H9 (cell line): ENCODE results near the gene CEP120. TPM values are rescaled to one million over a fixed set of nuclear protein-coding genes. Genes with fewer than 3 reads are reported as not detected.

Experiments
- DNase-seq: peaks from one replicate; pipeline ENCODE4 v3.0.0-alpha.2; 2017
- H2AFZ ChIP-seq: one replicate; pipeline ENCODE4 v1.6.1; 2013; ENCODE audit warnings: mild to moderate bottlenecking, low read length, control low read depth, moderate library complexity
- H2AK5ac ChIP-seq: 2 replicates; pipeline ENCODE4 v1.6.1; 2013; ENCODE audit warnings: low read length, control low read depth, mixed read lengths; ENCODE audit not compliant: insufficient read length
- H2BK120ac ChIP-seq: one replicate; pipeline ENCODE4 v1.6.1; 2013; ENCODE audit warnings: low read depth, mild to moderate bottlenecking, low read length, control low read depth, inconsistent platforms; ENCODE audit not compliant: poor library complexity, severe bottlenecking
- H2BK12ac ChIP-seq: 2 replicates; pipeline ENCODE4 v1.6.1; 2013; ENCODE audit warnings: low read length, control low read depth, mixed read lengths, low read depth; ENCODE audit not compliant: insufficient read length
- H2BK15ac ChIP-seq: 2 replicates; pipeline ENCODE4 v1.6.1; 2013; ENCODE audit warnings: low read depth, low read length, control low read depth
- H2BK20ac ChIP-seq: one replicate; pipeline ENCODE4 v1.6.1; 2013; ENCODE audit warnings: low read depth, mild to moderate bottlenecking, low read length, control low read depth, inconsistent platforms; ENCODE audit not compliant: poor library complexity, severe bottlenecking
- H2BK5ac ChIP-seq: 2 replicates; pipeline ENCODE4 v1.6.1; 2013; ENCODE audit warnings: low read length, control low read depth, mixed read lengths; ENCODE audit not compliant: insufficient read length
- H3K14ac ChIP-seq: 2 replicates; pipeline ENCODE4 v1.6.1; 2013; ENCODE audit warnings: low read length, control low read depth; ENCODE audit not compliant: insufficient read depth
- H3K18ac ChIP-seq: 2 replicates; pipeline ENCODE4 v1.6.1; 2013; ENCODE audit warnings: low read depth, mild to moderate bottlenecking, mixed read lengths, low read length, control low read depth; ENCODE audit not compliant: insufficient read length
- H3K23ac ChIP-seq: 2 replicates; pipeline ENCODE4 v1.6.1; 2013; ENCODE audit warnings: low read length, control low read depth, mixed read lengths, low read depth; ENCODE audit not compliant: insufficient read length
- H3K23me2 ChIP-seq: 2 replicates; pipeline ENCODE4 v1.6.1; 2013; ENCODE audit warnings: low read depth, mild to moderate bottlenecking, mixed read lengths, low read length, control low read depth; ENCODE audit not compliant: insufficient read length, poor library complexity, severe bottlenecking
- H3K27ac ChIP-seq: 2 replicates; pipeline ENCODE4 v1.5.1; 2013; ENCODE audit warnings: low read length, control low read depth, mixed read lengths, low read depth; ENCODE audit not compliant: insufficient read length
- H3K27me3 ChIP-seq: 2 replicates; pipeline ENCODE4 v1.6.1; 2013; ENCODE audit warnings: low read length, control low read depth, inconsistent platforms; ENCODE audit not compliant: insufficient read depth
- H3K4ac ChIP-seq: 2 replicates; pipeline ENCODE4 v1.6.1; 2013; ENCODE audit warnings: low read depth, mild to moderate bottlenecking, control low read depth, inconsistent platforms, low read length, moderate library complexity
- H3K4me1 ChIP-seq: 2 replicates; pipeline ENCODE4 v1.6.1; 2013; ENCODE audit warnings: low read length, control low read depth, inconsistent platforms; ENCODE audit not compliant: insufficient read depth
- H3K4me2 ChIP-seq: 2 replicates; pipeline ENCODE4 v1.6.1; 2013; ENCODE audit warnings: low read length, control low read depth, mixed read lengths; ENCODE audit not compliant: insufficient read length, insufficient read depth
- H3K56ac ChIP-seq: 2 replicates; pipeline ENCODE4 v1.6.1; 2013; ENCODE audit warnings: low read depth, mild to moderate bottlenecking, mixed read lengths, low read length, control low read depth; ENCODE audit not compliant: insufficient read length
- H3K79me1 ChIP-seq: 2 replicates; pipeline ENCODE4 v1.6.1; 2013; ENCODE audit warnings: low read depth, mild to moderate bottlenecking, moderate library complexity, low read length, control low read depth, inconsistent platforms; ENCODE audit not compliant: insufficient read depth, poor library complexity, severe bottlenecking
- H3K79me2 ChIP-seq: 2 replicates; pipeline ENCODE4 v1.6.1; 2013; ENCODE audit warnings: low read length, control low read depth, inconsistent platforms; ENCODE audit not compliant: insufficient read depth
- H3K9ac ChIP-seq: 2 replicates; pipeline ENCODE4 v1.6.1; 2013; ENCODE audit warnings: low read length, control low read depth, mixed read lengths; ENCODE audit not compliant: insufficient read length; ENCODE audit errors: extremely low read depth
- H3K9me3 ChIP-seq: one replicate; pipeline ENCODE4 v1.6.1; 2013; ENCODE audit warnings: low read depth, low read length, inconsistent platforms; ENCODE audit not compliant: control insufficient read depth
- H3T11ph ChIP-seq: one replicate; pipeline ENCODE4 v1.6.1; 2013; ENCODE audit warnings: mild to moderate bottlenecking, low read length, control low read depth, inconsistent platforms
- H4K20me1 ChIP-seq: one replicate; pipeline ENCODE4 v1.6.1; 2013; ENCODE audit not compliant: control insufficient read depth, insufficient read length, insufficient read depth
- H4K5ac ChIP-seq: 2 replicates; pipeline ENCODE4 v1.6.1; 2013; ENCODE audit warnings: low read depth, mild to moderate bottlenecking, mixed read lengths, low read length, control low read depth; ENCODE audit not compliant: insufficient read length
- H4K8ac ChIP-seq: replicated peaks from 2 replicates; pipeline ENCODE4 v1.6.1; 2013; ENCODE audit warnings: low read length, control low read depth, mixed read lengths, low read depth; ENCODE audit not compliant: insufficient read length
- H4K91ac ChIP-seq: 2 replicates; pipeline ENCODE4 v1.6.1; 2013; ENCODE audit warnings: low read depth, mild to moderate bottlenecking, moderate library complexity, mixed read lengths, low read length, control low read depth; ENCODE audit not compliant: insufficient read length
- H3K27ac Mint-ChIP-seq, 3 experiments: 2 replicates in 2 of 3; 3 replicates in 1 of 3; pipeline ENCODE4 v1.8.0; 2020 to 2021; ENCODE audit warnings: mixed read lengths in 3 of 3, mild to moderate bottlenecking in 1 of 3, moderate library complexity in 1 of 3
- H3K27me3 Mint-ChIP-seq: 2 replicates; pipeline ENCODE4 v1.8.0; 2021; ENCODE audit warnings: low read depth, mild to moderate bottlenecking, moderate library complexity, mixed read lengths
- H3K36me3 Mint-ChIP-seq, 3 experiments: 2 replicates in 2 of 3; 3 replicates in 1 of 3; pipeline ENCODE4 v1.8.0; 2020 to 2021; ENCODE audit warnings: low read depth in 3 of 3, mixed read lengths in 3 of 3; ENCODE audit not compliant: insufficient read depth in 1 of 3
- H3K4me1 Mint-ChIP-seq, 2 experiments: 2 replicates each; pipeline ENCODE4 v1.8.0; 2020; ENCODE audit warnings: mixed read lengths in 2 of 2
- H3K4me3 Mint-ChIP-seq, 2 experiments: 2 replicates in 1 of 2; 3 replicates in 1 of 2; pipeline ENCODE4 v1.8.0; 2020 to 2021; ENCODE audit warnings: mild to moderate bottlenecking in 2 of 2, mixed read lengths in 2 of 2, moderate library complexity in 1 of 2
- H3K9me3 Mint-ChIP-seq, 2 experiments: 2 replicates in 1 of 2; 3 replicates in 1 of 2; pipeline ENCODE4 v1.8.0; 2020; ENCODE audit warnings: mild to moderate bottlenecking in 2 of 2, mixed read lengths in 2 of 2, moderate library complexity in 1 of 2
- CTCF ChIP-seq: fragments of 200-600 bp; sonication (generic); conservative IDR thresholded peaks from 3 replicates; pipeline ENCODE4 v1.8.0; 2021; ENCODE audit warnings: antibody characterized with exemption, mild to moderate bottlenecking
- WGBS: extraction: QIAGEN DNeasy Blood & Tissue Kit; methylation state at CpG from one replicate; pipeline ENCODE4 v1.1.7; 2013; ENCODE audit warnings: missing lambda C conversion rate, low lambda C conversion rate, mixed read lengths; ENCODE audit not compliant: insufficient read length; ENCODE audit errors: extremely low coverage; 5-methylcytosine and 5-hydroxymethylcytosine counted together
- total RNA-seq: library from RNA; stranded (reverse); gene quantifications from 2 replicates; pipeline ENCODE4 v1.2.1, GENCODE V29; 2021

Gene CEP120
- total RNA-seq, 1 experiment from 2014 or later: 22.5 TPM

- no peak overlapping the region for H3K14ac ChIP-seq
- H4K91ac ChIP-seq: no peak overlapping the region
- H2BK5ac ChIP-seq: no peak overlapping the region
- no peak overlapping the region for H3T11ph ChIP-seq
- no peak overlapping the region for H3K56ac ChIP-seq
- H2AFZ ChIP-seq: no peak overlapping the region
- no peak for TF ChIP-seq CTCF
- H3K27ac ChIP-seq: no peak overlapping the region
- no peaks in the 10 kb centered on the region for H3K79me1 ChIP-seq
- no peaks in the 10 kb centered on the region for H3K9me3 ChIP-seq
- WGBS: no CpG with 5 or more reads among the region's 2 CpGs
- no peak overlapping the region for H3K4me2 ChIP-seq
- no peak overlapping the region for H2BK120ac ChIP-seq
- 0 out of 2 replicates have a peak, but pooled peaks cover 2% of the 10 kb centered on the region for H3K27me3 Mint-ChIP-seq
- H3K23ac ChIP-seq: no peak overlapping the region
- H2BK20ac ChIP-seq: no peak overlapping the region
- H3K4ac ChIP-seq: no peak overlapping the region
- DNase-seq: no peak
- H3K27me3 ChIP-seq: no peaks in the 10 kb centered on the region
- peaks cover 2% of the 10 kb centered on the region; the same call in 1 of the 2 replicates for H3K79me2 ChIP-seq
- H2AK5ac ChIP-seq: no peak overlapping the region
- H4K8ac ChIP-seq: no peak overlapping the region
- no peaks in the 10 kb centered on the region for H3K9me3 Mint-ChIP-seq
- H3K4me1 ChIP-seq: no peaks in the 10 kb centered on the region
- peaks cover 8% of the 10 kb centered on the region for H3K23me2 ChIP-seq
- peaks cover 13% of the 10 kb centered on the region in 2 experiments for H3K4me1 Mint-ChIP-seq
- no peak overlapping the region for H3K4me3 Mint-ChIP-seq
- H3K18ac ChIP-seq: no peak overlapping the region
- H2BK15ac ChIP-seq: no peak overlapping the region
- H3K9ac ChIP-seq: no peak overlapping the region
- H4K5ac ChIP-seq: no peak overlapping the region
- H3K36me3 Mint-ChIP-seq: no peaks in the 10 kb centered on the region
- H3K27ac Mint-ChIP-seq: no peak overlapping the region
- no peak overlapping the region for H2BK12ac ChIP-seq
- H4K20me1 ChIP-seq: no peaks in the 10 kb centered on the region
Observed at GRCh38 chr5:123427281-123427680, 4.1 kb upstream of the CEP120 start.
